Vagina (tissue), 2 donors: ENCODE data around the gene IMPG2.

Experiments used
- CTCF ChIP-seq, 3 experiments: fragments of 450-650 bp in 2 of 3; fragments of 200-600 bp in 1 of 3; sonication (generic) in 1 of 3; IDR thresholded peaks; one replicate each; pipeline ENCODE4 v1.5.1; 2017 to 2019; ENCODE audit warnings: antibody characterized with exemption in 3 of 3, mild to moderate bottlenecking in 2 of 3, moderate library complexity in 2 of 3
- POLR2AphosphoS5 ChIP-seq, 2 donors: sonication (generic); formaldehyde crosslinking; IDR thresholded peaks; one replicate each; pipeline ENCODE4 v1.9.0; 2017; ENCODE audit warnings: antibody characterized with exemption in 2 of 2, mild to moderate bottlenecking in 2 of 2, low read depth in 1 of 2; ENCODE audit not compliant: insufficient read depth in 1 of 2

DNA sequence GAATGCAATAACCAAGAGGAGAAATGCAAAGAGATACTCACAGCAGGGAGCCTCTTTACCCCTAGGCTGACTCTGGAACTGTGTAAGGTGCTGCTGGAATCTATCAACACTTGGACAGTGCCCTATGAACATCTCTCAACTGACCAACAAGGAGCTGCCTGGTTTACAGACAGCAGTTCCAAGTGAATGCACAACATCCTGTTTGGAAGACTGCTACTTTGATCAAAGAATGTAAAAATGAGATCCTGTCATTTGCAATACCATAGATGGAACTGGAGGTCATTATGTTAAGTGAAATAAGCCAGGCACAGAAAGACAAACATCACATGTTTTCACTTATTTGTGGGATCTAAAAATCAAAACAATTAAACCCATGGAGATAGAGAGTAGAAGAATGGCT, 136.3 kb downstream of the IMPG2 start:
- no peak for TF ChIP-seq CTCF (IDR thresholded peaks at IDR 0.05)
- TF ChIP-seq POLR2AphosphoS5 (IDR thresholded peaks at IDR 0.05; ENCODE audit: insufficient read depth in 1 of 2, low read depth in 1 of 2), result no peak
